Measurements from ENCODE around the gene HDAC4. TPM values are rescaled to one million over a fixed set of nuclear protein-coding genes. Genes with fewer than 3 reads are reported as not detected.

Gene HDAC4
- total and polyA plus RNA-seq, 10 of the 15 experiments (the other 5 are each of a cell fraction or from before 2014, with no cell fraction given) = 0.22 to 15.7 (median 4.8) TPM

DNA sequence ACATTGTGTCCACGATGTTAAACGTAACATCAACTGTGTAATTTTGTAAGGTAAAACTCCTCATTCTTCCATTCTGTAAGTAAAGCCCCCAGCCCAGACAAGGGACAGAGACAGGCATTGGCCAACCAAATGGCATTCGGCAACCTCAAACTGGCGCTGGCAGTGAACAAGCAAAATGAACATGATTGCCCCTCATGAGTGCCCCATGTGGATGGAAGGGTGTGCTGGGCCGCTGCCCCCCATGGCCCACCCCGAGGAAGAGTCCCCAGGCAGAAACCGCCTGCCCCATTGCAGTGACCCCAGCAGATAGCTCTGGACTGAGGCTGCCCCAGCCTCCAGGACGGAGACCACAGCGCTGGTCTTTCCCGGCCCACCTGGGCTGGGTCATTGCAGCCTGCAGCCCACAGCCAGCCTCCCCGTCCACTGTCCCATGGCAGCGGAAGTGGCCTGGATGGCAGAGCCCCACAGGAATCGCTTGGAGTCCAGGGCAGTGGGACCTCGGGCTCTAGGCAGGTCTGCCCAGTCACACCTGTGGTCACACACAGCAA is 220.2 kb downstream of the HDAC4 start (continued):
- TF ChIP-seq, protein P1, sequence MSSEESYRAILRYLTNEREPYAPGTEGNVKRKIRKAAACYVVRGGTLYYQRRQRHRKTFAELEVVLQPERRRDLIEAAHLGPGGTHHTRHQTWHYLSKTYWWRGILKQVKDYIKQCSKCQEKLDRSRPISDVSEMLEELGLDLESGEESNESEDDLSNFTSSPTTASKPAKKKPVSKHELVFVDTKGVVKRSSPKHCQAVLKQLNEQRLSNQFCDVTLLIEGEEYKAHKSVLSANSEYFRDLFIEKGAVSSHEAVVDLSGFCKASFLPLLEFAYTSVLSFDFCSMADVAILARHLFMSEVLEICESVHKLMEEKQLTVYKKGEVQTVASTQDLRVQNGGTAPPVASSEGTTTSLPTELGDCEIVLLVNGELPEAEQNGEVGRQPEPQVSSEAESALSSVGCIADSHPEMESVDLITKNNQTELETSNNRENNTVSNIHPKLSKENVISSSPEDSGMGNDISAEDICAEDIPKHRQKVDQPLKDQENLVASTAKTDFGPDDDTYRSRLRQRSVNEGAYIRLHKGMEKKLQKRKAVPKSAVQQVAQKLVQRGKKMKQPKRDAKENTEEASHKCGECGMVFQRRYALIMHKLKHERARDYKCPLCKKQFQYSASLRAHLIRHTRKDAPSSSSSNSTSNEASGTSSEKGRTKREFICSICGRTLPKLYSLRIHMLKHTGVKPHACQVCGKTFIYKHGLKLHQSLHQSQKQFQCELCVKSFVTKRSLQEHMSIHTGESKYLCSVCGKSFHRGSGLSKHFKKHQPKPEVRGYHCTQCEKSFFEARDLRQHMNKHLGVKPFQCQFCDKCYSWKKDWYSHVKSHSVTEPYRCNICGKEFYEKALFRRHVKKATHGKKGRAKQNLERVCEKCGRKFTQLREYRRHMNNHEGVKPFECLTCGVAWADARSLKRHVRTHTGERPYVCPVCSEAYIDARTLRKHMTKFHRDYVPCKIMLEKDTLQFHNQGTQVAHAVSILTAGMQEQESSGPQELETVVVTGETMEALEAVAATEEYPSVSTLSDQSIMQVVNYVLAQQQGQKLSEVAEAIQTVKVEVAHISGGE (CRISPR knock-in tag; IDR thresholded peaks at IDR 0.05) = no peak
- TF ChIP-seq EZH2 (IDR thresholded peaks at IDR 0.05; ENCODE audit: borderline replicate concordance, control insufficient read depth, low read depth, low read length) (no peak), NFYB (IDR thresholded peaks at IDR 0.05; ENCODE audit: insufficient read depth, low read depth, low read length) (no peak), NFXL1 (IDR thresholded peaks at IDR 0.05; ENCODE audit: borderline replicate concordance) (no peak)
- TF ChIP-seq, protein P2, sequence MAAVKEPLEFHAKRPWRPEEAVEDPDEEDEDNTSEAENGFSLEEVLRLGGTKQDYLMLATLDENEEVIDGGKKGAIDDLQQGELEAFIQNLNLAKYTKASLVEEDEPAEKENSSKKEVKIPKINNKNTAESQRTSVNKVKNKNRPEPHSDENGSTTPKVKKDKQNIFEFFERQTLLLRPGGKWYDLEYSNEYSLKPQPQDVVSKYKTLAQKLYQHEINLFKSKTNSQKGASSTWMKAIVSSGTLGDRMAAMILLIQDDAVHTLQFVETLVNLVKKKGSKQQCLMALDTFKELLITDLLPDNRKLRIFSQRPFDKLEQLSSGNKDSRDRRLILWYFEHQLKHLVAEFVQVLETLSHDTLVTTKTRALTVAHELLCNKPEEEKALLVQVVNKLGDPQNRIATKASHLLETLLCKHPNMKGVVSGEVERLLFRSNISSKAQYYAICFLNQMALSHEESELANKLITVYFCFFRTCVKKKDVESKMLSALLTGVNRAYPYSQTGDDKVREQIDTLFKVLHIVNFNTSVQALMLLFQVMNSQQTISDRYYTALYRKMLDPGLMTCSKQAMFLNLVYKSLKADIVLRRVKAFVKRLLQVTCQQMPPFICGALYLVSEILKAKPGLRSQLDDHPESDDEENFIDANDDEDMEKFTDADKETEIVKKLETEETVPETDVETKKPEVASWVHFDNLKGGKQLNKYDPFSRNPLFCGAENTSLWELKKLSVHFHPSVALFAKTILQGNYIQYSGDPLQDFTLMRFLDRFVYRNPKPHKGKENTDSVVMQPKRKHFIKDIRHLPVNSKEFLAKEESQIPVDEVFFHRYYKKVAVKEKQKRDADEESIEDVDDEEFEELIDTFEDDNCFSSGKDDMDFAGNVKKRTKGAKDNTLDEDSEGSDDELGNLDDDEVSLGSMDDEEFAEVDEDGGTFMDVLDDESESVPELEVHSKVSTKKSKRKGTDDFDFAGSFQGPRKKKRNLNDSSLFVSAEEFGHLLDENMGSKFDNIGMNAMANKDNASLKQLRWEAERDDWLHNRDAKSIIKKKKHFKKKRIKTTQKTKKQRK (IDR thresholded peaks at IDR 0.05; ENCODE audit: low read depth, low read length) = no peak

Data from GM12878 (cell line).